SK-N-SH (cell line): Measurements from ENCODE around the gene SIGLEC6. TPM values are rescaled to one million over a fixed set of nuclear protein-coding genes. Genes with fewer than 3 reads are reported as not detected.

ENCODE experiments used
- CTCF ChIA-PET: fragments of 300-600, 350-600 bp; formaldehyde crosslinking; extraction: SDS; loops from one replicate; lab custom pipeline; 2021; lab: Yijun Ruan, JAX
- POLR2A ChIA-PET: fragments of 350-600 bp; sonication (Branson Sonifier 250); formaldehyde crosslinking; extraction: SDS; loops from one replicate; lab custom pipeline; 2020; ENCODE audit warnings: antibody characterized with exemption, inconsistent platforms; lab: Yijun Ruan, JAX
- DNase-seq: peaks from one replicate; pipeline ENCODE4 v3.0.0; 2012
- H2AFZ ChIP-seq: fragments of 200-600 bp; sonication (generic); 2 replicates; pipeline ENCODE4 v1.8.1; 2016; ENCODE audit warnings: antibody characterized with exemption, mild to moderate bottlenecking, low read depth
- H3F3A ChIP-seq: fragments of 200-600 bp; sonication (generic); replicated peaks from 2 replicates; pipeline ENCODE3; 2016; ENCODE audit warnings: antibody characterized with exemption, mild to moderate bottlenecking; ENCODE audit not compliant: insufficient read depth
- H3K27ac ChIP-seq, 2 experiments: fragments of 200-500 bp in 1 of 2; fragments of 200-600 bp in 1 of 2; sonication (Bioruptor generic) in 1 of 2; sonication (generic), shearing (Covaris generic) in 1 of 2; 2 replicates each; pipeline versions ENCODE4 v1.5.1 to v1.6.1; 2014 to 2016; ENCODE audit warnings: low read depth in 2 of 2, inconsistent platforms in 1 of 2, low read length in 1 of 2, mild to moderate bottlenecking in 1 of 2, mixed read lengths in 1 of 2
- H3K27me3 ChIP-seq: fragments of 200-600 bp; sonication (generic), shearing (Covaris generic); 2 replicates; pipeline ENCODE4 v1.6.1; 2016; ENCODE audit warnings: mixed run types; ENCODE audit not compliant: insufficient read depth
- H3K36me3 ChIP-seq, 2 experiments: fragments of 200-500 bp in 1 of 2; fragments of 200-600 bp in 1 of 2; sonication (Bioruptor generic) in 1 of 2; sonication (generic) in 1 of 2; replicated peaks in 1 of 2; 2 replicates each; pipeline versions ENCODE3 to v1.5.1; 2014 to 2016; ENCODE audit warnings: low read length in 1 of 2, mild to moderate bottlenecking in 1 of 2; ENCODE audit not compliant: insufficient read depth in 2 of 2, control insufficient read depth in 1 of 2
- H3K4me1 ChIP-seq, 2 experiments: fragments of 200-500 bp in 1 of 2; fragments of 200-600 bp in 1 of 2; sonication (Bioruptor generic) in 1 of 2; sonication (generic), shearing (Covaris generic) in 1 of 2; 2 replicates each; pipeline versions ENCODE4 v1.5.1 to v1.6.1; 2014 to 2016; ENCODE audit warnings: low read depth in 1 of 2, low read length in 1 of 2, mixed run types in 1 of 2; ENCODE audit not compliant: insufficient read depth in 2 of 2, control insufficient read depth in 1 of 2
- H3K4me2 ChIP-seq: fragments of 200-600 bp; sonication (generic), shearing (Covaris generic); 2 replicates; pipeline ENCODE4 v1.6.1; 2017; ENCODE audit warnings: mixed run types
- H3K4me3 ChIP-seq, 2 experiments: fragments of 200-500 bp in 1 of 2; fragments of 200-600 bp in 1 of 2; sonication (Bioruptor generic) in 1 of 2; sonication (generic), shearing (Covaris generic) in 1 of 2; 2 replicates each; pipeline versions ENCODE4 v1.5.1 to v1.8.1; 2014 to 2016; ENCODE audit warnings: low read depth in 2 of 2, inconsistent platforms in 1 of 2, low read length in 1 of 2, mild to moderate bottlenecking in 1 of 2, mixed read lengths in 1 of 2, moderate library complexity in 1 of 2
- H3K79me2 ChIP-seq: fragments of 200-600 bp; sonication (generic); 2 replicates; pipeline ENCODE4 v1.8.1; 2017; ENCODE audit warnings: mild to moderate bottlenecking; ENCODE audit not compliant: insufficient read depth
- H3K9ac ChIP-seq: fragments of 200-600 bp; sonication (generic); 2 replicates; pipeline ENCODE4 v1.6.1; 2017; ENCODE audit warnings: mixed run types
- H3K9me2 ChIP-seq: fragments of 200-600 bp; sonication (generic); 2 replicates; pipeline ENCODE4 v1.6.1; 2017; ENCODE audit warnings: mixed run types
- H3K9me3 ChIP-seq: fragments of 200-600 bp; sonication (generic); 2 replicates; pipeline ENCODE4 v1.6.1; 2017; ENCODE audit warnings: mixed run types, mild to moderate bottlenecking, moderate library complexity
- H4K20me1 ChIP-seq: fragments of 200-600 bp; sonication (generic); 2 replicates; pipeline ENCODE4 v1.6.1; 2017; ENCODE audit warnings: mild to moderate bottlenecking, mixed run types; ENCODE audit not compliant: insufficient read depth
- CHD2 ChIP-seq: fragments of 150-350 bp; IDR thresholded peaks from 2 replicates; pipeline ENCODE4 v1.6.1; 2018; ENCODE audit warnings: low read length; ENCODE audit not compliant: partially characterized antibody
- CTCF ChIP-seq: fragments of 200-600 bp; sonication (generic); IDR thresholded peaks from 2 replicates; pipeline ENCODE4 v1.6.1; 2017; ENCODE audit warnings: antibody characterized with exemption, mild to moderate bottlenecking, moderate library complexity
- EZH2phosphoT487 ChIP-seq: fragments of 200-600 bp; sonication (generic); IDR thresholded peaks from 2 replicates; pipeline ENCODE4 v1.6.1; 2017; ENCODE audit warnings: low read depth, mixed run types, mild to moderate bottlenecking, antibody characterized with exemption, moderate library complexity, borderline replicate concordance
- FOSL2 ChIP-seq: IDR thresholded peaks from 2 replicates; pipeline ENCODE4 v1.4.0; 2012; ENCODE audit warnings: low read depth, mild to moderate bottlenecking, moderate library complexity, borderline replicate concordance
- MAX ChIP-seq: IDR thresholded peaks from 2 replicates; pipeline ENCODE4 v1.4.0; 2012; ENCODE audit warnings: low read depth
- MEF2A ChIP-seq: IDR thresholded peaks from 2 replicates; pipeline ENCODE4 v1.4.0; 2012; ENCODE audit warnings: low read depth, borderline replicate concordance
- NFIC ChIP-seq: IDR thresholded peaks from 2 replicates; pipeline ENCODE4 v1.4.0; 2012; ENCODE audit warnings: borderline replicate concordance
- RAD21 ChIP-seq: IDR thresholded peaks from 2 replicates; pipeline ENCODE4 v1.6.1; 2012; ENCODE audit warnings: mild to moderate bottlenecking, low read length
- SIN3A ChIP-seq: IDR thresholded peaks from 2 replicates; pipeline ENCODE4 v1.6.1; 2012; ENCODE audit warnings: low read depth, mild to moderate bottlenecking, low read length, moderate library complexity, borderline replicate concordance
- SMC3 ChIP-seq: IDR thresholded peaks from 2 replicates; pipeline ENCODE4 v1.6.1; 2012; ENCODE audit warnings: low read depth, low read length, improper control_type of control experiment
- TCF12 ChIP-seq: IDR thresholded peaks from 2 replicates; pipeline ENCODE4 v1.4.0; 2012
- USF1 ChIP-seq: IDR thresholded peaks from 2 replicates; pipeline ENCODE4 v1.4.0; 2012; ENCODE audit warnings: low read depth, borderline replicate concordance
- WGBS: methylation state at CpG from one replicate; pipeline ENCODE4 v1.1.6; 2017; ENCODE audit warnings: low lambda C conversion rate; 5-methylcytosine and 5-hydroxymethylcytosine counted together
- polyA plus RNA-seq, 3 experiments: library from polyadenylated mRNA; depleted of rRNA; stranded (reverse); fragments of >200 nt; gene quantifications; 2 replicates each; pipeline ENCODE4 v1.2.3, GENCODE V29; 2012

SIGLEC6 gene
- polyA plus RNA-seq, 1 of the 3 experiments (the other 2 are of a cell fraction) = not detected

- no peak for TF ChIP-seq FOSL2
- TF ChIP-seq, all 33 proteins: peak for 0
Observed at GRCh38 chr19:51521357-51521756, 10.1 kb downstream of the SIGLEC6 start (continued).

- H3K9ac ChIP-seq = no peak overlapping the region
- TF ChIP-seq SIN3A = no peak
- TF ChIP-seq MEF2A = no peak
- TF ChIP-seq CHD2 = no peak
- no peak for TF ChIP-seq NFIC
- no peak for TF ChIP-seq USF1
- TF ChIP-seq MAX = no peak
- H2AFZ ChIP-seq = no peak overlapping the region
- no peaks in the 10 kb centered on the region for H3K9me3 ChIP-seq
- H3K4me2 ChIP-seq = no peak overlapping the region
- no peaks in the 10 kb centered on the region for H3K79me2 ChIP-seq
- no peak overlapping the region for H3K4me3 ChIP-seq
- H3K4me1 ChIP-seq = no peaks in the 10 kb centered on the region
- no peaks in the 10 kb centered on the region for H4K20me1 ChIP-seq
- no peaks in the 10 kb centered on the region; the same call in none of the 2 replicates for H3K27me3 ChIP-seq
- H3F3A ChIP-seq = no peaks in the 10 kb centered on the region
- no peaks in the 10 kb centered on the region for H3K36me3 ChIP-seq
- no peak overlapping the region for H3K27ac ChIP-seq
- WGBS = 3% methylated on average over 2 of the region's 2 CpGs
- POLR2A ChIA-PET = no interaction called here
- H3K9me2 ChIP-seq = no peaks in the 10 kb centered on the region
- no peak for DNase-seq
- CTCF ChIA-PET = no interaction called here
Observed at GRCh38 chr19:51520728-51521127, 10.7 kb downstream of the SIGLEC6 start.

- no peaks in the 10 kb centered on the region for H3K79me2 ChIP-seq
- ChIA-PET POLR2A (no interaction called here), CTCF (interaction anchor here (0.8 to 2.9 kb wide), 28 partner anchors 9 to 498 kb away, joined by 3 to 16 read pairs (median 4); partner anchors contain the start of genes CEACAM18 and SIGLEC10)
Observed at GRCh38 chr19:51514866-51515481, 16.5 kb downstream of the SIGLEC6 start.

More at GRCh38 chr19:51514866-51515481, 16.5 kb downstream of the SIGLEC6 start:
- no peak for TF ChIP-seq TCF12
- peak; percentile 49 for TF ChIP-seq SMC3
- TF ChIP-seq CTCF = peak; percentile 79
- TF ChIP-seq RAD21 = peak; percentile 43
- TF ChIP-seq EZH2phosphoT487 = no peak
- Histone ChIP-seq H2AFZ (no peak overlapping the region), H3K27ac (no peak overlapping the region), H3F3A (no peaks in the 10 kb centered on the region), H3K9me2 (no peaks in the 10 kb centered on the region), H3K9me3 (no peaks in the 10 kb centered on the region), H3K36me3 (no peaks in the 10 kb centered on the region), H3K27me3 (peaks cover 15% of the 10 kb centered on the region; the same call in 1 of the 2 replicates), H4K20me1 (no peaks in the 10 kb centered on the region), H3K4me1 (no peaks in the 10 kb centered on the region), H3K4me3 (no peak overlapping the region), H3K4me2 (no peak overlapping the region), H3K9ac (no peak overlapping the region)
- WGBS = 0% methylated on average over 3 of the region's 3 CpGs
- peak; percentile 51 for DNase-seq
